H1 (cell line): ENCODE measurements around the gene SLX9. TPM values are rescaled to one million over a fixed set of nuclear protein-coding genes. Genes with fewer than 3 reads are reported as not detected.

Experiments used
- CTCF ChIA-PET: fragments of 300-600 bp; sonication (Branson Sonifier 250); formaldehyde crosslinking; loops from one replicate; lab custom pipeline; 2021; ENCODE audit not compliant: partially characterized antibody; lab: Charles Lee
- POLR2A ChIA-PET: fragments of 300-600 bp; sonication (Branson Sonifier 250); formaldehyde crosslinking; loops from one replicate; lab custom pipeline; 2021; ENCODE audit warnings: inconsistent platforms; ENCODE audit not compliant: partially characterized antibody; lab: Charles Lee
- DNase-seq, 2 experiments: peaks; one replicate each; pipeline versions ENCODE4 v3.0.0 to v3.0.0-alpha.2; 2010 to 2022; ENCODE audit warnings: low spot score in 2 of 2, low read depth in 1 of 2, mixed read lengths in 1 of 2
- FAIRE-seq: peaks from 2 replicates; lab custom pipeline; 2011; peaks lifted over from hg19 to GRCh38; lab: Jason Lieb, UNC
- H2AFZ ChIP-seq: 2 replicates; pipeline ENCODE4 v1.8.1; 2012; ENCODE audit warnings: low read length, inconsistent platforms
- H2AK5ac ChIP-seq: 2 replicates; pipeline ENCODE4 v1.6.1; 2013; ENCODE audit warnings: low read depth, low read length
- H2BK120ac ChIP-seq: replicated peaks from 2 replicates; pipeline ENCODE3; 2013; ENCODE audit warnings: low read depth, low read length, inconsistent platforms
- H2BK12ac ChIP-seq: 2 replicates; pipeline ENCODE4 v1.6.1; 2013; ENCODE audit warnings: low read depth, low read length
- H2BK15ac ChIP-seq: 2 replicates; pipeline ENCODE4 v1.6.1; 2013; ENCODE audit warnings: low read length
- H2BK20ac ChIP-seq: 2 replicates; pipeline ENCODE4 v1.6.1; 2013; ENCODE audit warnings: low read length
- H2BK5ac ChIP-seq: 2 replicates; pipeline ENCODE4 v1.6.1; 2013; ENCODE audit warnings: low read depth, low read length
- H3K14ac ChIP-seq: 2 replicates; pipeline ENCODE4 v1.6.1; 2013; ENCODE audit warnings: inconsistent platforms; ENCODE audit not compliant: insufficient read length
- H3K18ac ChIP-seq: 2 replicates; pipeline ENCODE4 v1.6.1; 2013; ENCODE audit warnings: low read length; ENCODE audit errors: extremely low read depth
- H3K23ac ChIP-seq: 2 replicates; pipeline ENCODE4 v1.6.1; 2013; ENCODE audit warnings: inconsistent platforms; ENCODE audit not compliant: insufficient read length
- H3K23me2 ChIP-seq: 2 replicates; pipeline ENCODE4 v1.6.1; 2013; ENCODE audit warnings: low read depth, low read length
- H3K27ac ChIP-seq: 2 replicates; pipeline ENCODE4 v1.6.1; 2011; ENCODE audit warnings: low read depth, low read length, inconsistent platforms
- H3K27me3 ChIP-seq, 4 experiments: replicated peaks in 1 of 4; 1 replicate in 1 of 4; 2 replicates in 3 of 4; pipeline versions ENCODE4 v1.6.1 to v1.8.1; 2011 to 2013; ENCODE audit warnings: low read length in 3 of 4, mild to moderate bottlenecking in 3 of 4, inconsistent platforms in 2 of 4, mixed read lengths in 2 of 4, moderate library complexity in 1 of 4; ENCODE audit not compliant: control insufficient read depth in 3 of 4, insufficient read depth in 3 of 4; ENCODE audit errors: extremely low read depth in 1 of 4
- H3K36me3 ChIP-seq, 4 experiments: 2 replicates each; pipeline versions ENCODE4 v1.6.1 to v1.8.1; 2011 to 2013; ENCODE audit warnings: mild to moderate bottlenecking in 4 of 4, low read length in 3 of 4, moderate library complexity in 2 of 4, control low read depth in 1 of 4, inconsistent platforms in 1 of 4; ENCODE audit not compliant: insufficient read depth in 4 of 4, control insufficient read depth in 2 of 4
- H3K4ac ChIP-seq: replicated peaks from 2 replicates; pipeline ENCODE3; 2013; ENCODE audit warnings: low read length, low read depth, mixed read lengths, inconsistent platforms; ENCODE audit not compliant: insufficient read length
- H3K4me1 ChIP-seq, 4 experiments: replicated peaks in 1 of 4; 1 replicate in 1 of 4; 2 replicates in 3 of 4; pipeline versions ENCODE4 v1.6.1 to v1.8.1; 2011 to 2013; ENCODE audit warnings: low read length in 3 of 4, inconsistent platforms in 2 of 4, mixed read lengths in 1 of 4; ENCODE audit not compliant: insufficient read depth in 4 of 4, control insufficient read depth in 3 of 4
- H3K4me2 ChIP-seq, 2 experiments: 2 replicates each; pipeline versions ENCODE4 v1.6.1 to v1.8.1; 2011 to 2013; ENCODE audit warnings: low read depth in 2 of 2, low read length in 2 of 2, control low read depth in 1 of 2, inconsistent platforms in 1 of 2, mild to moderate bottlenecking in 1 of 2; ENCODE audit not compliant: insufficient read depth in 1 of 2
- H3K4me3 ChIP-seq, 4 experiments: fragments of 200-600, 300-600 bp in 1 of 4; sonication (generic), shearing (Covaris generic), sonication (Bioruptor Twin) in 1 of 4; 2 replicates each; pipeline versions ENCODE4 v1.5.1 to v1.8.1; 2011 to 2016; ENCODE audit warnings: low read length in 4 of 4, low read depth in 3 of 4, control low read depth in 2 of 4, inconsistent platforms in 2 of 4, mild to moderate bottlenecking in 2 of 4, mixed read lengths in 1 of 4, moderate library complexity in 1 of 4; ENCODE audit not compliant: insufficient read depth in 2 of 4; ENCODE audit errors: extremely low read depth in 1 of 4
- H3K56ac ChIP-seq: replicated peaks from 2 replicates; pipeline ENCODE3; 2013; ENCODE audit warnings: low read depth, mild to moderate bottlenecking, mixed read lengths, low read length, inconsistent platforms; ENCODE audit not compliant: insufficient read length
- H3K79me1 ChIP-seq: 2 replicates; pipeline ENCODE4 v1.6.1; 2013; ENCODE audit warnings: low read depth, low read length, control low read depth
- H3K79me2 ChIP-seq, 2 experiments: 2 replicates each; pipeline versions ENCODE4 v1.6.1 to v1.8.1; 2012 to 2013; ENCODE audit warnings: low read length in 2 of 2, mild to moderate bottlenecking in 2 of 2, inconsistent platforms in 1 of 2; ENCODE audit not compliant: insufficient read depth in 2 of 2, control insufficient read depth in 1 of 2
- H3K9ac ChIP-seq, 4 experiments: replicated peaks in 1 of 4; 1 replicate in 1 of 4; 2 replicates in 3 of 4; pipeline versions ENCODE4 v1.6.1 to v1.8.1; 2011 to 2013; ENCODE audit warnings: low read depth in 3 of 4, low read length in 3 of 4, control low read depth in 2 of 4, mild to moderate bottlenecking in 2 of 4, moderate library complexity in 2 of 4, inconsistent platforms in 1 of 4; ENCODE audit errors: extremely low read depth in 1 of 4
- H3K9me3 ChIP-seq, 2 experiments: 2 replicates each; pipeline versions ENCODE4 v1.6.1 to v1.8.1; 2012 to 2013; ENCODE audit warnings: mild to moderate bottlenecking in 2 of 2, moderate library complexity in 2 of 2, control low read depth in 1 of 2, inconsistent platforms in 1 of 2, low read depth in 1 of 2, low read length in 1 of 2, mixed read lengths in 1 of 2; ENCODE audit not compliant: insufficient read depth in 2 of 2
- H4K20me1 ChIP-seq, 2 experiments: replicated peaks in 1 of 2; 2 replicates each; pipeline versions ENCODE3 to v1.8.1; 2011 to 2013; ENCODE audit warnings: inconsistent platforms in 2 of 2, low read length in 2 of 2, mild to moderate bottlenecking in 1 of 2; ENCODE audit not compliant: insufficient read depth in 2 of 2, control insufficient read depth in 1 of 2
- H4K5ac ChIP-seq: 2 replicates; pipeline ENCODE4 v1.6.1; 2013; ENCODE audit warnings: low read length, low read depth, mixed read lengths, inconsistent platforms; ENCODE audit not compliant: insufficient read length
- H4K8ac ChIP-seq: 2 replicates; pipeline ENCODE4 v1.8.0; 2013; ENCODE audit warnings: mild to moderate bottlenecking, moderate library complexity, low read length, inconsistent platforms; ENCODE audit not compliant: insufficient read depth; ENCODE audit errors: extremely low read depth
- H4K91ac ChIP-seq: replicated peaks from 2 replicates; pipeline ENCODE3; 2013; ENCODE audit warnings: low read length, mixed read lengths, inconsistent platforms; ENCODE audit not compliant: insufficient read length
- RXRA ChIP-seq: IDR thresholded peaks from 2 replicates; pipeline ENCODE4 v1.6.1; 2011; ENCODE audit warnings: low read depth, mild to moderate bottlenecking, low read length, moderate library complexity; ENCODE audit not compliant: insufficient read depth
- WGBS, 2 experiments: shearing (Covaris generic) in 1 of 2; methylation state at CpG; one replicate each; pipeline versions ENCODE4 v1.1.6 to v1.1.7; 2013 to 2015; ENCODE audit warnings: low lambda C conversion rate in 2 of 2, mixed read lengths in 2 of 2, inconsistent platforms in 1 of 2, low coverage in 1 of 2, missing lambda C conversion rate in 1 of 2; ENCODE audit not compliant: insufficient replicate concordance in 2 of 2, insufficient coverage in 1 of 2, insufficient read length in 1 of 2; ENCODE audit errors: extremely low coverage in 1 of 2, missing lambda C conversion rate in 1 of 2; 5-methylcytosine and 5-hydroxymethylcytosine counted together
- polyA plus RNA-seq, 7 experiments: library from polyadenylated mRNA; depleted of rRNA in 3 of 7; stranded (reverse) in 5 of 7; unstranded in 2 of 7; fragments of >200 nt in 5 of 7; fragments of 200-250 nt in 2 of 7; gene quantifications; 1 replicate in 5 of 7; 2 replicates in 1 of 7; 4 replicates in 1 of 7; pipeline versions ENCODE4 v1.2.1 to v1.2.3, GENCODE V29; 2011 to 2013; ENCODE audit warnings: missing spikeins in 2 of 7, mixed read lengths in 2 of 7
- total RNA-seq: library from RNA; stranded (reverse); fragmentation: NEBNext Ultra II Directional; extraction: Animal tissue kit (Norgen Biotek cat#: 25700); gene quantifications from 2 replicates; pipeline ENCODE4 v1.2.1, GENCODE V29; 2021

Gene SLX9
- total and polyA plus RNA-seq, 2 of the 8 experiments (the other 6 are each of a cell fraction or from before 2014, with no cell fraction given) = 17.7 to 57.3 TPM

DNA sequence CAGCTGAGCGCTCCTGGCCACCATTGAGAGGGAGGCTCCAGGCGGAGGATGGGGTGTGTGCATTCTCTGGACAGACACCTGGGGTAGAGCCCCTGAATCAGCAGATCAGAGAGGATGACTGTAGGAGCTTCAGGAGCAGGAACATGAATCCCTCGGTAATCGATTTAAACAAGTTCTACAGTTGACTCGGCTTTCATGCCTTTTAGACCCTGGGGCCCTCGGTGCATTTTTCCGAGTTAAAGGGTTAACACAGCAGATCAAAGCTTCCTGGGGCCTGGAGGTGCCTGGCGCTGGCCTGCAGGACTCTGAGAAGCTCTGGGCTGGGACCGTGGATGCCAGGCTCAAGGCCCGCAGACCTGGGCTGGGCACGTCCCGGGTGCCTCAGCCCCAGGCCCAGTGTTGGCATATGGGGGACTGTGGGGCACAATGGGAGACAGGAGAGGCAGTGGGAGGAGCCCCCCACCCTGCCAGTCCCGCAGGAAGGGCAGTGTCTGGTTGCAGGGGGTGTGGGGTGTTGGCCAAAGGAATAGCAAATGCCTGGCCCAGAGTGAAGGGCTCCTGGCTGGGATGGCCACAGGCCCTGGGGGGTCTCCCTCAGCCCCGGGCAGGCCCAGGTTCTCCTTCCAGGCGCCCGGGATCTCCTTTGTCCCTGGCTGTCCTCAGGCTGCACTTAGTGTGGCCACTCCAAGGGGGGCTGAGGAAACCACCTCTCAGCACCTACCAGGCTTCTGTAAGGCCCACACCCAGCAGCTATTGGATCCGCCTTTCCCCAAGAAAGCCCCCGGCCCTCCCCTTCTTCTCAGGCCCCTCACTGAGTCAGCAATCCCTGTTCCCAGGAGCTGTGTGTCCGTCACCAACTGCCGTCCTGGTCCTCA lies 40.1 kb downstream of the SLX9 start:
- 83% methylated on average over 20 of the region's 20 CpGs; no CpG with 5 or more reads in 1 of the 2 experiments for WGBS, 2 experiments
- no peak overlapping the region for H2BK20ac ChIP-seq
- peaks cover 5 to 7% of the 10 kb centered on the region in 2 experiments for H4K20me1 ChIP-seq
- H3K79me1 ChIP-seq = no peaks in the 10 kb centered on the region
- no peak for TF ChIP-seq RXRA
- H2BK15ac ChIP-seq = no peak overlapping the region
- no peak overlapping the region for H4K8ac ChIP-seq
- no peak overlapping the region for H3K23ac ChIP-seq
- H3K14ac ChIP-seq = no peak overlapping the region
- H3K4ac ChIP-seq = no peak overlapping the region
- no peaks in the 10 kb centered on the region for H3K9me3 ChIP-seq
- no peak overlapping the region for H2BK5ac ChIP-seq
- peaks cover 0 to 2% (median 0%) of the 10 kb centered on the region in 4 experiments; a peak in 1 of 7 replicates for H3K4me1 ChIP-seq
- no peak overlapping the region for H3K4me2 ChIP-seq
- H4K5ac ChIP-seq = no peak overlapping the region
- peaks cover 0 to 5% (median 0%) of the 10 kb centered on the region in 4 experiments; a peak in 3 of 8 replicates for H3K36me3 ChIP-seq
- no peak overlapping the region for H2AFZ ChIP-seq
- no peak overlapping the region for H2AK5ac ChIP-seq
- H3K27ac ChIP-seq = no peak overlapping the region
- no peak overlapping the region for H3K9ac ChIP-seq
- POLR2A ChIA-PET = interaction anchor here (0.9 to 1.4 kb wide), 5 partner anchors 40 to 100 kb away, joined by 3 to 4 read pairs (median 4); partner anchors contain the start of gene SLX9
- no peaks in the 10 kb centered on the region for H3K79me2 ChIP-seq
- no peak overlapping the region for H3K56ac ChIP-seq
- no peak overlapping the region for H3K4me3 ChIP-seq
- H3K18ac ChIP-seq = no peak overlapping the region
- no peak for FAIRE-seq
- no peak overlapping the region for H4K91ac ChIP-seq
- CTCF ChIA-PET = interaction anchor here (0.6 to 1.6 kb wide), 7 partner anchors 25 to 149 kb away, joined by 3 to 5 read pairs (median 3); no protein-coding TSS in a partner anchor
- peaks cover 2% of the 10 kb centered on the region; the same call in 1 of the 2 replicates for H3K23me2 ChIP-seq
- no peaks in the 10 kb centered on the region for H3K27me3 ChIP-seq
- no peak for DNase-seq
- no peak overlapping the region for H2BK120ac ChIP-seq
- H2BK12ac ChIP-seq = no peak overlapping the region
